Small intestine (tissue), 7 donors: ENCODE data around the gene ADAM23. TPM values are rescaled to one million over a fixed set of nuclear protein-coding genes. Genes with fewer than 3 reads are reported as not detected.

Experiments
- DNase-seq, 2 donors: peaks; one replicate each; pipeline versions ENCODE4 v3.0.0 to v3.0.0-alpha.2; 2013
- FAIRE-seq: peaks from 2 replicates; lab custom pipeline; 2012; peaks lifted over from hg19 to GRCh38; lab: Jason Lieb, UNC
- H3K27ac ChIP-seq, 3 donors: one replicate each; pipeline ENCODE4 v1.5.1; 2013; ENCODE audit warnings: low read length in 2 of 3, mild to moderate bottlenecking in 2 of 3, control low read depth in 1 of 3, inconsistent platforms in 1 of 3, low read depth in 1 of 3, moderate library complexity in 1 of 3
- H3K27me3 ChIP-seq, 3 donors: one replicate each; pipeline ENCODE4 v1.6.1; 2013; ENCODE audit warnings: low read length in 3 of 3, inconsistent platforms in 1 of 3; ENCODE audit not compliant: control insufficient read depth in 3 of 3, insufficient read depth in 3 of 3
- H3K36me3 ChIP-seq, 3 donors: one replicate each; pipeline ENCODE4 v1.6.1; 2013; ENCODE audit warnings: low read length in 3 of 3, inconsistent platforms in 1 of 3, low read depth in 1 of 3, mild to moderate bottlenecking in 1 of 3, moderate library complexity in 1 of 3; ENCODE audit not compliant: control insufficient read depth in 3 of 3, insufficient read depth in 2 of 3
- H3K4me1 ChIP-seq, 3 donors: one replicate each; pipeline ENCODE4 v1.6.1; 2013; ENCODE audit warnings: low read length in 2 of 3, inconsistent platforms in 1 of 3, low read depth in 1 of 3, mild to moderate bottlenecking in 1 of 3, moderate library complexity in 1 of 3; ENCODE audit not compliant: control insufficient read depth in 3 of 3, insufficient read depth in 2 of 3
- H3K4me3 ChIP-seq, 3 donors: one replicate each; pipeline ENCODE4 v1.5.1; 2013; ENCODE audit warnings: low read length in 3 of 3, control low read depth in 1 of 3, inconsistent platforms in 1 of 3, low read depth in 1 of 3, mild to moderate bottlenecking in 1 of 3, moderate library complexity in 1 of 3
- H3K9me3 ChIP-seq, 2 donors: one replicate each; pipeline ENCODE4 v1.6.1; 2013; ENCODE audit warnings: low read depth in 1 of 2, low read length in 1 of 2; ENCODE audit not compliant: control insufficient read depth in 2 of 2, insufficient read depth in 1 of 2
- WGBS, 3 donors: extraction: QIAGEN DNeasy Blood & Tissue Kit; methylation state at CpG; one replicate each; pipeline ENCODE4 v1.1.7; 2013; 5-methylcytosine and 5-hydroxymethylcytosine counted together
- polyA plus RNA-seq, 4 donors: library from polyadenylated mRNA; stranded (reverse) in 3 of 4; unstranded in 1 of 4; fragments of 200-250 nt in 3 of 4; fragments of 120-200 nt in 1 of 4; gene quantifications; one replicate each; pipeline versions ENCODE4 v1.2.1 to v1.2.3, GENCODE V29; 2013
- donor health status: healthy with polysubstance abuse.
- donor health status: control.
- donor health status: control.
- donor health status: Bipolar disorder and iron deficiency.
- donor health status: healthy.

The ADAM23 gene
- polyA plus RNA-seq, 4 donors = 0.27 to 1.6 (median 1.4) TPM; not detected in 1

DNA sequence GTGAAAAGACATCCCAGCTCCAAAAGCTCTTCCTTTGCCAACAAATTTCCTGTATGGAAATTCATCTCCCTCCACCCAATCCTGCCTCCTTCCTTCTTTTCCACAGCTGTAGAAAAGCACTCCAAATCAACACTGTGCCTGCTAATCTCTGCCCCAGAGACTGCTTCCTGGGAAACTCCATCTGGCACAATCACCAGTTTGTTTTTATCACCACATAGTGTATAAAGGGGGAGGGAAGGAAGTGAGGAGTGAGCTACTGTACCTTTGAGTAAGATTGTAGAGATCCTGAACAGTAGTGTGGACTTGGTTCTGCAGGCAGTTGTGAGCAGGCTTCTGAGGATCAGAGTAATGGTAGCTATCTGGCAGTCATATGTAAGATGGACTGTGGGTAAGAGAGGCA lies 184.3 kb downstream of the ADAM23 start:
- Histone ChIP-seq H3K4me1 (no peaks in the 10 kb centered on the region), H3K9me3 (no peaks in the 10 kb centered on the region), H3K36me3 (no peaks in the 10 kb centered on the region), H3K27ac (no peak overlapping the region), H3K27me3 (no peaks in the 10 kb centered on the region), H3K4me3 (no peak overlapping the region)
- DNase-seq (no peak), FAIRE-seq (no peak)

GRCh38 chr2:206631340-206631739 lies 188.0 kb downstream of the ADAM23 start:
- FAIRE-seq (no peak), DNase-seq (no peak)
- Histone ChIP-seq H3K4me3 (no peak overlapping the region), H3K27ac (no peak overlapping the region), H3K27me3 (no peaks in the 10 kb centered on the region), H3K36me3 (no peaks in the 10 kb centered on the region), H3K9me3 (no peaks in the 10 kb centered on the region), H3K4me1 (no peaks in the 10 kb centered on the region)
- 40 to 49% (median 49%) methylated on average over 3 of the region's 3 CpGs for WGBS, 3 donors

DNA sequence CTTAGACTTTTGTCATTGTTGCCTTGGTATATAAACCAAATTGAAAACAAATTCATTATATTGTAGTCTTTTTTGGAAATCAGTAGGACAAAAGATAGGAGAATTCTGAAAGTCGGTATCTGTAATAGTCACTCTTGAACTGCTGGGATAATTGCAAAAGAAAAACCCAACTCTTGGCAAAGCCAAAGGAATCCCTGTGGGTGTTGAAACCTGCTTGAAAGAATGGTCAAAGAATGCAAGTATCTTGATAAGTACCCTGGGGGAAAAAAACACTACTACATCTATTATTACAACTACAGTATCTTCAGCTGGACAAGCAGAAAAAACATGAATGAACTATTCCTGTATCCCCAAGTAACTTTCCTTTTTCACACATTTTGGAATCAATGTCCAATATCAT lies 191.7 kb downstream of the ADAM23 start:
- DNase-seq (no peak), FAIRE-seq (no peak)
- H3K27me3 ChIP-seq = peaks cover 0 to 4% (median 0%) of the 10 kb centered on the region in 3 donors
- no peaks in the 10 kb centered on the region for H3K36me3 ChIP-seq
- H3K4me1 ChIP-seq = no peaks in the 10 kb centered on the region
- H3K9me3 ChIP-seq = no peaks in the 10 kb centered on the region
- H3K4me3 ChIP-seq = no peak overlapping the region
- 84 to 88% (median 84%) methylated on average over 1 of the region's 1 CpG for WGBS, 3 donors
- no peak overlapping the region for H3K27ac ChIP-seq

DNA sequence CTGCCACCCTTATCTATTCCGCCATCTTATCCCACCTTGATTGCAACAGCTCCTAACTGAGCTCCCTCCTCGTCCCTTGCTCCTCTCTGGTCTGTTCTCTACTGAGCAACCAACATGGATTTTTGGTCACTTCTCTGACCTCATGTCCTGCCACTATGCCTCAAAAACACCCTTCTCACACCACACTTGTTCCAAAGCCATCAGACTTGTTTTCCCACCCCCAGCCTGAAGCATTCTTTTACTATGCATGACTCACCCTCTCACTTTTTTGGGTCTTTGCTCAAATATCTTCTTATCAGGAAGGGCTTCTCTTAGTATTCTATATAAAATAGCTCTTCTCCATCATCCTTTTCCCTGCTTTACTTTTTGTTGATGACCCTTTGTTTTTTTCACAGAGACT lies 196.3 kb downstream of the ADAM23 start:
- 17 to 22% (median 19%) methylated on average over 2 of the region's 2 CpGs for WGBS, 3 donors

DNA sequence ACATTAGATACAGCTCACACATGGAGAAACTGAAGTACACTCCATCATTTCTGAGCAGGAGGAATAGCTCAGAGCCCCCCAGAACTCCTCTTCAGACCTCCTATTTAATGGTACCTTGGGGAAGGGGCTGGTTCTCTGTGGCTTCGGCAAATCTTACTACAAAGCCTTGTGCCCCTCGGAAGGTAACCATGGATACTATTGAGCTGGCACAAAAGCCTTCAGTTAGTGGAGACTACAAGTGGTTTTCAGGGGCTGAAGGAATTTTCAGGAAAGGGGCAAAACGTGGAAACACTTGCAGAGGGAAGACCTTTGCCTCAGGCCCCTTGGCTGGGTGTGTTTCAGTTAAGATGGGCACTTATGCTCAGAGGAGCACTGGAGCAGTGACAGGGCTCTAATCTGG lies 197.9 kb downstream of the ADAM23 start:
- Histone ChIP-seq H3K4me1 (no peaks in the 10 kb centered on the region), H3K4me3 (no peak overlapping the region), H3K36me3 (no peaks in the 10 kb centered on the region), H3K27me3 (peaks cover 0 to 19% (median 18%) of the 10 kb centered on the region in 3 donors), H3K27ac (no peak overlapping the region), H3K9me3 (no peaks in the 10 kb centered on the region)
- no peak for DNase-seq
- WGBS, 3 donors = 38 to 47% (median 42%) methylated on average over 3 of the region's 3 CpGs
- no peak for FAIRE-seq

More for the DNA sequence above, 196.3 kb downstream of the ADAM23 start:
- FAIRE-seq (no peak), DNase-seq (no peak)
- H3K27me3 ChIP-seq = peaks cover 0 to 19% (median 18%) of the 10 kb centered on the region in 3 donors
- no peaks in the 10 kb centered on the region for H3K36me3 ChIP-seq
- H3K27ac ChIP-seq = no peak overlapping the region
- no peaks in the 10 kb centered on the region for H3K4me1 ChIP-seq
- H3K9me3 ChIP-seq = no peaks in the 10 kb centered on the region
- H3K4me3 ChIP-seq = no peak overlapping the region

DNA sequence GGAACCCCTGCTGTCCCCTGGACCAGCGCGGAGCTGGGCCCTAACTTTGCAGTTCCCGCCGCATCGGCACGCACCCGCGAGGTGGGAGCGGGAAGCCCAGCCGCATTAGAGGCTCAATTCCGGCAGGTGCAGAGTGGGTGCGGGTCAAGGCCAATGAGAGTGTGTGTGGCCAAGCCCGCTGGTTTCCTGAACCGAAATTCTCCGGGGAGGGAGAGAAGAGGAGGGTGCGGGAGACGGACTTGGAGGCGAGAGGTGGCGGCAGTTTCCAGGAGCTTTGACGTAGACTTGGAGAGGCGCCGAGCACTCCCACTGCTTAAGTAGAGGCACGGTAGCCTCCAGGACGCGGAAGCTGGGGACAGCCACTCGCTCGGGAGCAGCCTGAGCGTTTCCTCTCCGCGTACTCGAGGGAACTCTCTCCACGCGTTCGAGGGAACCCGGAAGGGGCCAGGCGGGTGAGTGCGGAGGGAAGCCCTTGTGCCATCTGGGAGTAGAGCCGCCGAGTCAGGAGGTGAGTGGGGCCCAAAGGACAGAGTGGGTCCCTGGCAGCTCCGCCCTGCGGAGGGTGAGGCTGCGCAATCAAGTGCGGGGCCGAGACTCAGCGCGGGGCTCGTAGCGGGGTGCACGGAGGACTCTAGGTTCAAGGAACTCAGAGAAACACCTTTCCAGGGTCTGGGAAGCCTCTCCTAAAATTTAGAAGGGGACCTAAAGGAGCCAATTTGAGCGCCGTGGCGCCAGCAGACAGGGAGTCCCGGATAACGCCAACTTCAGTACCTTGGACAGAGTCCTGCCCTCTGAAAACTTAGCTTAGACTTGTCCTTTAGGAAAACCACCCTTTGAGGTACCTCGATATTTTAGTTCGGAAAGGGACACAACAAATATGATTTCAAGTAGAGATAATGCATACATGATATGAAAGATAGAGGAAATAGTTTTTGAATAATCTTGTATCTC lies 199.0 kb downstream of the ADAM23 start, which contains the start of gene FAM237A:
FAM237A (plus strand) TSS at position 413 of the 951 bp plus-strand sequence. CDS start 1,750 bp downstream, outside the sequence.
- Histone ChIP-seq H3K4me3 (no peak within 1 kb of the TSS), H3K9me3 (no peaks in the 10 kb centered on the region), H3K27ac (no peak within 1 kb of the TSS), H3K27me3 (peaks cover 0 to 19% (median 18%) of the 10 kb centered on the region in 3 donors), H3K4me1 (no peaks in the 10 kb centered on the region), H3K36me3 (no peaks in the 10 kb centered on the region)
- FAIRE-seq (no peak), DNase-seq (peak; percentile 2 to 60)
- 10 to 27% (median 24%) methylated on average over 56 of the region's 56 CpGs for WGBS, 3 donors

DNA sequence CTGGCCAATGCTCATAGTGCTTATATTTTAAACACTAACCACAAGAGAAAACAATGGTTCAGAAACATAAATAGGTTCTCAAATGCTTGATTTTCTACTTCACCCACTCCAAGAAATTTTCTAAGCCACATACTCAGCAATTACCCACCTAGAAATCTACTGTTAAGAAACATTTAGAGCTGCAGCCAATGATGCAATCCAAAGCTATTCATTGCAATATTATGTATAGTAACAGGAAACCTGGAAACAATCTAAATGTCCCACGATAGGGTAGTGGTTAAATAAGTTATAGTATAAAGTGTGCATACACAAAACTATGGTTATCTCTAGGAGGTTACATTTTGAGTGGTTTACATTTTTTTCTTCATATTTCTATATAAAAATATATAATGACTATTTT lies 204.7 kb downstream of the ADAM23 start:
- Histone ChIP-seq H3K9me3 (no peaks in the 10 kb centered on the region), H3K4me3 (no peak overlapping the region), H3K4me1 (no peaks in the 10 kb centered on the region), H3K36me3 (no peaks in the 10 kb centered on the region), H3K27ac (no peak overlapping the region), H3K27me3 (no peaks in the 10 kb centered on the region)
- DNase-seq = no peak
- FAIRE-seq = no peak
- WGBS, 3 donors = 65 to 72% (median 65%) methylated on average over 1 of the region's 1 CpG

DNA sequence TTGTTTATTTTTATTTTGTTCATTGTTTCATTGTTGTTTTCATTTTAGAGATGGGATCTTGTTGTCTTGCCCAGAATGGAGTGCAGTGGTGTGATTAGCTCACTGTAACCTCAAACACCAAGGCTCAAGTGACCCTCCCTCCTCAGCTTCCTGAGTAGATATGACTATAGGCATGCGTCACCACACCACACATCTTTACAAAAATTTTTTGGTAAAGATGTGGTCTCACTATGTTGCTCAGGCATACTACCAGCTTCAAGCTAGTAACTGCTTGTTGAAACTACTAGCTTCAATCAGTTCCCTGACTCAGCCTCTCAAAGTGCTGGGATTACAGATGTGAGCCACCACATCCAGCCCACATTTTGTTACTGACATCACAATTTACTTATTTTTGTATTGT lies 213.8 kb downstream of the ADAM23 start:
- Histone ChIP-seq H3K4me1 (no peaks in the 10 kb centered on the region), H3K36me3 (no peaks in the 10 kb centered on the region), H3K9me3 (no peaks in the 10 kb centered on the region), H3K27me3 (no peaks in the 10 kb centered on the region), H3K4me3 (no peak overlapping the region), H3K27ac (no peak overlapping the region)
- DNase-seq = no peak
- no peak for FAIRE-seq
- WGBS, 3 donors = 92 to 95% (median 93%) methylated on average over 1 of the region's 1 CpG
